GM21447 (cell line): ENCODE measurements around the gene CDK12.
"Not testable (repeated sequence)": the region's sequence is repeated elsewhere in the genome, so short reads cannot be mapped to it uniquely, and the experiment has no call there.

Experiments used
- ATAC-seq: cut with Tn5 transposase; IDR thresholded peaks from one replicate; pipeline ENCODE4 v1.9.1; 2021; ENCODE audit not compliant: unreplicated experiment

Gene CDK12

DNA sequence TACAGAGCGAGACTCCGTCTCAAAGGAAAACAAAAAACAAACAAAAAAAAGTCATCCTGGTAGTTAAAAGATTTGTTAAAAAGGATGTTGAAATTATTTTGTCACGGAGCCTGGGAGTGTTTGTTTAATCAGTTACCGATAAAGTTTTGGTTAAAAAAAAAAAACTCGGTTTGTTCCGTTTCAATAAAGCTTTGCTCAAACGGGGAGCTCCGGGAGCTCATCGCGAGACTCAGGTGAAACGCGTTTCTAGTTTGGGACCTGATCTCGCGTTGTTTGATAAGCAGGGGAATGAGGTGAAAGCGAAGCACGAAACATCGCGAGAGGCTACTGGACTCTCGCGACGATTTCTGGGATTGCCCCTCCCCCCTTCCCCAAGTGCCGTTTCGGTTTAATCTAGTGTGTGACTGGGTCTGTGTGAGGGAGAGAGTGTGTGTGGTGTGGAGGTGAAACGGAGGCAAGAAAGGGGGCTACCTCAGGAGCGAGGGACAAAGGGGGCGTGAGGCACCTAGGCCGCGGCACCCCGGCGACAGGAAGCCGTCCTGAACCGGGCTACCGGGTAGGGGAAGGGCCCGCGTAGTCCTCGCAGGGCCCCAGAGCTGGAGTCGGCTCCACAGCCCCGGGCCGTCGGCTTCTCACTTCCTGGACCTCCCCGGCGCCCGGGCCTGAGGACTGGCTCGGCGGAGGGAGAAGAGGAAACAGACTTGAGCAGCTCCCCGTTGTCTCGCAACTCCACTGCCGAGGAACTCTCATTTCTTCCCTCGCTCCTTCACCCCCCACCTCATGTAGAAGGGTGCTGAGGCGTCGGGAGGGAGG, at the start of gene CDK12:
Gene CDK12 (plus strand): TSS at position 374 of the 813 bp plus-strand sequence. CDS start 586 bp downstream, outside the sequence.
- peak; percentile 71 for ATAC-seq

DNA sequence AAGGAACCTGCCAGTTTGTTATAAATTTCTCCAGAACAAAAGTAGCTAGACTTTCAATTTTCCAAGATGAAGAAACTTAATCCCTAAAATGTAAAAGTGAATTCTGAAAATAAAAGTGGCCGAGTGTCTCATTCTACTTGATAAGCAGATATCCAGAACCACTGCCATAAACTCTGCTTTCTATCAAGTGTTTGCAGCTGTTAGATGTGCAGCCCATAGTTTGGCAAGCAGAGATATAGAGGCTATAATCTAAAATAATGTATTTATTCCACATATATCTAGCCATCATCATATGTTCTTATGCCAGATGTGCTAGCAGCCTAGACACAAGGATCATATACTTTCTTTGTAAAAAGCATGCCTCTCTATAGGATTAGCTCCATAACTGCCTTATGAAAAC, 45.1 kb upstream of the CDK12 start:
- ATAC-seq: no peak

DNA sequence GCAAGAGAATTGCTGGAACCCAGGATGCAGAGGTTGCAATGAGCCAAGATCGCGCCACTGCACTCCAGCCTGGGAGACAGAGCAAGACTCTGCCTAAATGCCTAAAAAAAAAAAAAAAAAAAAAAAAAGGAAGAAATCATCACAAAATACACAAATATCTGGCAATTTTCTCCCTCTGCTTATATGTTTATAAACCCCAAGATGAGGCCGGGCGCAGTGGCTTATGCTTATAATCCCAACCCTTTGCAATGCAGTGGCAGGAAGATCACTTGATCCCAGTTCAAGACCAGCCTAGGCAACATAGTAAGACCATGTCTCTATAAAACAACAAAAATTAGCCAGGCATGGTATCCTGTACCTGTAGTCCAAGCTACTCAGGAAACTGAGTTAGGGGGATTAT, 31.7 kb upstream of the CDK12 start:
- no peak for ATAC-seq

DNA sequence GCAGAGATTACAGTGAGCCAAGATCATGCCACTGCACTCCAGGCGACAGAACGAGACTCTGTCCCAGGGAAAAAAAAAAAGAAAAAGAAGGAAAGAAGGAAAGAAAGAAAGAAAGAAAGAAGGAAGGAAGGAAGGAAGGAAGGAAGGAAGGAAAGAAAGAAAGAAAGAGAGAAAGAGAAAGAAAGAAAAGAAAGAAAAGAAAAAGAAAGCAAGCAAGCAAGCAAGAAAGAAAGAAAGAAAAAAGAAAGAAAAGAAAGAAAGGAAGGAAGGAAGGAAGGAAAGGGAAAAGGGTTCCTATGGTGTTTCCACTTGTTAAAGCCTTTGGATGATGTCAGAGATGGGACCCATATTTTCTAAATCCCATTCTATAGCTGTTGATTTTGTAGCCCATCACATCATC, 21.4 kb upstream of the CDK12 start:
- not testable (repeated sequence) for ATAC-seq

DNA sequence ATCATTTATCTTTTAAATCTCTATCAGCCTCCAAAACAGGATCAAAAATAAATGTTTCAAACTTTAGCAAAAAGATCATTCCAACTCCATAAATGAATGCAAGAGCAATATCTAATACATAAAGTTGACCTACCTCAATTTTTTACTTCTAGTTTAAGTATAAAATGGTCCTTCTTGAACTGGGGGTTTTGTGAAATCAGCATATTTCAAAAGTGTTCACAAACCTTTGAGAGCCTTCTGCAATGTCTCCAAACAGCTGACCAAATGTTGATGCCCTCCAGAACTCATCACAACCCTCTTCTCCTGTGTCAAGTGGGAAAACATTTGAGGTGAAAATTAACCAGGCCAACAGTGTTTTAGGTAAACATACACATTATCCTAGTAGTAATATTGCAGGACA, 18.0 kb upstream of the CDK12 start:
- ATAC-seq: no peak

DNA sequence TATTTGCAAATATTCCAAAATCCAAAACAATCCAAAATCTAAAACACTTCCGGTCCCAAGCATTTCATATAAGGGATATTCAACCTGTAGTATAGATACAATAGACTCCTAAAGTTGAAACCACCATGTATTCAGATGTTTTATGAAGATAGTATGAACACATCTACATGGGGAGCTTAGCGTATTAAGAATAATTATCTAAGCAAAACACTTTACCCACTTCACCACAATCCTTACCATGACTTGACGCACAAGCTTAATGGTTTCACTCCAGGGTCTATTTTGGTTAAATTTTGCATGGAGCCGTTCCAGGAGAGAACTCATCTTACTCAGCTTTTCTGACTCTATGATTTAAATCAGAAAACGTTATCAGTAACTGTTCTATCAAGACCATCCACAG, 13.7 kb upstream of the CDK12 start:
- ATAC-seq: no peak

DNA sequence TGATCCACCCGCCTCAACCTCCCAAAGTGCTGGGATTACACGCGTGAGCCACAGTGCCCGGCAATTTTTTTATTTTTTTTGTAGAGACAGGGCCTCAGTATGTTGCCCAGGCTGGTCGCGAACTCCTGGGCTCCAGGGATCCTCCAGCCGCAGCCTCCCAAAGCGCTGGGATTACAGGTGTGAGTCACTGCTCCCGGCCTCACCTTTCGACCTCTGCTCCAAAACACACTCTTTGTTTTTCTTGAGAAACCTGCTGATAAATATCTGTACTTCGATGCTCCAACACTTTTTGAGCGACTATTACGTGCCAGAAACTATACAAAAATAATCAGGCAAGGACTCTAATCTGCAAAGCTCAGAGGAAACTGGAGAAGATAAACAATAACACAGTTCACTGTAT, 11.2 kb upstream of the CDK12 start:
- no peak for ATAC-seq

DNA sequence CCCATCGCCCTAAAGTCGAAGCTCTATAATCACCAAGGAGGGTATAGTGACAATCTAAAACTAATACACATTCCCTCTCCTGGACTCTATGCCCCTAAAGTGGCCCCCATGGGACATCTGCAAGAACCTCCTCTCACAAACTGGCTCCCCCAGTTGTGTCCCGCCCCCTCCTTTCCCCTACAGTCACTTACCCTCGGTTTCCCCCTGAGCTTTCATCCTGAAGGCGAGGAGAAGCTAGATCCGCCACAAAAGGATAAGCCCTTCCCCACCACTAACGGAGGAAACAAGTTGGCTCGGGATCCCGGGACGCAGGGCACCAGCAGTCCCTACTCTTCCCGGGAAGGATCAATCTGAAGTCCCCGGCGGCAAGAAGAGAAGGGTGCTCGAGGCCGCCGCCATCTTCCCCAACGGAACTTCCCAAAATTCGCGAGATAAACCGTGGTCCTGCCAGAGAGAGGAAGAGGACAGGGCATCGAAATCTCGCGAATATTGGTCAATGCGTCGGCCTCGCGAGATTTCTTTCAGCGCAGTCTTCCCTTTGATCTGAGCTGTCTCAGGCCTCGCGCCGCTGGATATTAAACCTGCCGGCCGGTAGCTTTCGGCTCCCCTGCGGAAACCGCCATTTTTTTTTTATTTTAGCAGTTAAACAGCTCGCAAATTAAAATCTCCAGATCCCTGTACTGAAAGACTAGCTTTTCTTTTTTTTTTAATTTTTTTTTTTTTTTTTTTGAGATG, 10.3 kb upstream of the CDK12 start, which contains the start of gene MED1:
Gene MED1 (minus strand): TSS at position 417 of the 735 bp plus-strand sequence. CDS start 201 bp downstream, at position 216.
- ATAC-seq: peak; percentile 84

DNA sequence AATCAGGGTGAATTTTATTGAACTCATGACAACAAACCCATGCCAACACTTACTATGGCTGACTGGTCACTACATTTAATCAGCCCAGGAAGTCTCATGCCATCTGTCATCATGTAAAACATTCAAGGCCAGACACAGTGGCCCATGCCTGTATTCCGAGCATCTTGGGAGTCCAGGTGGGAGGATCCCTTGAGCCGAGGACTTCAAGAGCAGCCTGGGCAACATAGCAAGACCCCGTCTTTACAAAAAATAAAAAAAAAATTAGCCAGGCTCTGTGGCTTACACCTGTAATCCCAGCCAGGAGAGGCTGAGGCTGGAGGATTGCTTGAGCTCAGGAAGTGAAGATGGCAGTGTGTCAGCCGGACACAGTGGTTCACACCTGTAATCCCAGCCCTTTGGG, 5.4 kb upstream of the CDK12 start:
- ATAC-seq: no peak

DNA sequence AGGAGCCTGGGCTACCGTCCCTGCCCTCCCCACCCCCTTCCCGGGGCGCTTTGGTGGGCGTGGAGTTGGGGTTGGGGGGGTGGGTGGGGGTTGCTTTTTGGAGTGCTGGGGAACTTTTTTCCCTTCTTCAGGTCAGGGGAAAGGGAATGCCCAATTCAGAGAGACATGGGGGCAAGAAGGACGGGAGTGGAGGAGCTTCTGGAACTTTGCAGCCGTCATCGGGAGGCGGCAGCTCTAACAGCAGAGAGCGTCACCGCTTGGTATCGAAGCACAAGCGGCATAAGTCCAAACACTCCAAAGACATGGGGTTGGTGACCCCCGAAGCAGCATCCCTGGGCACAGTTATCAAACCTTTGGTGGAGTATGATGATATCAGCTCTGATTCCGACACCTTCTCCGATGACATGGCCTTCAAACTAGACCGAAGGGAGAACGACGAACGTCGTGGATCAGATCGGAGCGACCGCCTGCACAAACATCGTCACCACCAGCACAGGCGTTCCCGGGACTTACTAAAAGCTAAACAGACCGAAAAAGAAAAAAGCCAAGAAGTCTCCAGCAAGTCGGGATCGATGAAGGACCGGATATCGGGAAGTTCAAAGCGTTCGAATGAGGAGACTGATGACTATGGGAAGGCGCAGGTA, 762 bp downstream of the CDK12 start:
- ATAC-seq: peak; percentile 24

DNA sequence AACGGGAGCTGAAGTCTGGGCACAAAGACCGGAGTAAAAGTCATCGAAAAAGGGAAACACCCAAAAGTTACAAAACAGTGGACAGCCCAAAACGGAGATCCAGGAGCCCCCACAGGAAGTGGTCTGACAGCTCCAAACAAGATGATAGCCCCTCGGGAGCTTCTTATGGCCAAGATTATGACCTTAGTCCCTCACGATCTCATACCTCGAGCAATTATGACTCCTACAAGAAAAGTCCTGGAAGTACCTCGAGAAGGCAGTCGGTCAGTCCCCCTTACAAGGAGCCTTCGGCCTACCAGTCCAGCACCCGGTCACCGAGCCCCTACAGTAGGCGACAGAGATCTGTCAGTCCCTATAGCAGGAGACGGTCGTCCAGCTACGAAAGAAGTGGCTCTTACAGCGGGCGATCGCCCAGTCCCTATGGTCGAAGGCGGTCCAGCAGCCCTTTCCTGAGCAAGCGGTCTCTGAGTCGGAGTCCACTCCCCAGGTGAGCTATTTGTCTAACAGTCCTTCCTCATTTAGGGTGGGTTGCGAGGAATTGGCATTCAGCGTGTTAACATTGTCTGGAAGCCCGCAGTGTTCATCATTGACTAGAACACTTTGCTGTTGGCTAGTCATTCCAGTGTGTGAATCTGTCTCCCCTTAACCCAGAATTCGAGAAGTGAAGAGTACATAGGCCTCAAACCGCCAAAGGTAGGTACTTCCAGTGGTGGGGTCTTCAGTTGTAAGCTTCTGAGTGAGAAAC, 1.5 kb downstream of the CDK12 start:
- ATAC-seq: no peak

DNA sequence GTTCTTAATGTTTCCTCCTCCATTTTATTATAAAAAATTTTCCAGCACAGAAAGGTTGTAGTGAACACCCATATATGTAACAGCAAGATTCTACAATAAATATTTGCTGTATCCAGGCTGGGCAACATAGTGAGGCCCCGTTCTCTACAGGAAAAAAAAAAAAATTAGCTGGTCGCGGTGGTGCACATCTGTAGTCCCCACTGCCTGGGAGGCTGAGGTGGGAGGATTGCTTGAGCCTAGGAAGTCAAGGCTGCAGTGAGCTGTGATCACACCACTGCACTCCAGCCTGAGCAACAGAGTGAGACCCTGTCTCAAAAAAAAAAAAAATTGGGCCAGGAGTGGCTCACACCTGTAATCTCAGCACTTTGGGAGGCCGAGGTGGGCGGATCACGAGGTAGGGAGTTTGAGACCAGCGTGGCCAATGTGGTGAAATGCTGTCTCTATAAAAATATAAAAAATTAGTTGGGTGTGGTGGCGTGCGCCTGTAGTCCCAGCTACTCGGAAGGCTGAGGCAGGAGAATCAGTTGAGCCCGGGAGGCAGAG, 3.4 kb downstream of the CDK12 start:
- ATAC-seq: not testable (repeated sequence)

DNA sequence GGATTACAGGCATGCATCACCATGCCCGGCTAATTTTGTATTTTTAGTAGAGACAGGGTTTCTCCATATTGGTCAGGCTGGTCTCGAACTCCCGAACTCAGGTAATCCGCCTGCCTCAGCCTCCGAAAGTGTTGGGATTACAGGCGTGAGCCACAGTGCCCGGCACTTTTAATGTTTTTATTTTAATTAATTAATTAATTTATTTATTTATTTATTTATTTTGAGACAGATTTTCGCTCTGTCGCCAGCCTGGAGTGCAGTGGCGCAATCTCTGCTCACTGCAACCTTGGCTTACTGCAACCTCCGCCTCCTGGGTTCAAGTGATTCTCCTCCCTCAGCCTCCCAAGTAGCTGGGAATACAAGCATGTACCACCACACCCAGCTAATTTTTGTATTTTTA, 7.3 kb downstream of the CDK12 start:
- ATAC-seq: not testable (repeated sequence)

DNA sequence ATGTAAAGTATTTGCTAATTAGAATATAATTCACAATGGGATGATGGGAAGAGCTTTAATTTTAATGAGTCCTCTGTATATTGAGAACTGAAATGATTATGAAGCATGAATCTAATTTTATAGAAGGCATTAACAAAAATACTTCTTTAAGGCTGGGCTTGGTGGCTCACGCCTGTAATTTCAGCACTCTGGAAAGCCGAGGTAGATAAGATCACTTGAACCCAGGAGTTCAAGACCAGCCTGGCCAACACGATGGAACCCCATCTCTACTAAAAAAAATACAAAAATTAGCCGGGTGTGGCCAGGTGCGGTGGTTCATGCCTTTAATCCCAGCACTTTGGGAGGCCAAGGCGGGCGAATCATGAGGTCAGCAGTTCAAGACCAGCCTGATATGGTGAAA, 12.0 kb downstream of the CDK12 start:
- no peak for ATAC-seq

DNA sequence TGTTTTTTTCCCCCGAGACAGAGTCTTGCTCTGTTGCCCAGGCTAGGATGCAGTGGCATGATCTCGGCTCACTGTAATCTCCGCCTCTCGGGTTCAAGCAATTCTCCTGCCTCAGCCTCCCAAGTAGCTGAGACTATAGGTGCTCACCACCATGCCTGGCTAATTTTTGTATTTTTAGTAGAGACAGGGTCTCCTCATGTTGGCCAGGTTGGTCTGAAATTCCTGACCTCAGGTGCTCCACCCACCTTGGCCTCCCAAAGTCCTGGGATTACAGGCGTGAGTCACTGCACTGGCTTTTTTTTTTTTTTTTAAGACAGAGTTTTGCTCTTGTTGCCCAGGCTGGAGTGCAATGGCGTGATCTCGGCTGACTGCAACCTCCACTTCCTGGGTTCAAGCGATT, 18.3 kb downstream of the CDK12 start:
- not testable (repeated sequence) for ATAC-seq

DNA sequence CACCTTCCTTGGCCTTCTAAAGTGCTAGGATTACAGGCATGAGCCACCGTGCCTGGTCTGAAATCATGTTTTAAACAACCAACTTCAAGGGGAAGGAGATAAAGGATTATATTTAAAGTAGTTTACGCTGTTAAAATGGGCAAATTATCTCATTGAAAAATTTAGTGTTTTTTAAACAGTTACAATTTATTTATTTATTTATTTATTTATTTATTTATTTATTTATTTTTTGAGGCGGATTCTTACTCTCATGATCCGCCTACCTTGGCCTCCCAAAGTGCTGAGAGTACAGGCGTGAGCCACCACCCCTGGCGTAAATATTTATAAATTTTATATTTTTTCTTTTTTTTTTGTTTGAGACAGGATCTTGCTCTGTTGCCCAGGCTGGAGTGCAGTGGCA, 22.2 kb downstream of the CDK12 start:
- ATAC-seq: no peak

DNA sequence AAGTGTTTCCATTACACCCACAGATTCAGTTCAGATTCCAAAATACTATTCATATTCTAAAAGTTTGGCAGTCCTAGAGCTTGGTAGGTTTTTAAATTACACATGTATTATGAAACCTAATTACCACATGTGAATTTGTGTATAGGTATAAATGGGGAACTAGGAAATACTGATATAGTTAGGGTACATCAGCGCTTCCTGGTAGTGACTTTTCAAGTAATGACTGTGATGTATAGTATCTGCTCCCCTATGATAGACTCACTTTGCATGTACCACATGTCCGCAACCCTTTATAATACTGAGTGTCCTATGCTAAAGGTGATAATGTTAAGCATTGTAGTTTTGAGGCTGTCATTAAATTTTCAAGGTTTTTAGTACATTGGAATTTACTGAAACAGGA, 22.9 kb downstream of the CDK12 start:
- peak; percentile 86 for ATAC-seq

DNA sequence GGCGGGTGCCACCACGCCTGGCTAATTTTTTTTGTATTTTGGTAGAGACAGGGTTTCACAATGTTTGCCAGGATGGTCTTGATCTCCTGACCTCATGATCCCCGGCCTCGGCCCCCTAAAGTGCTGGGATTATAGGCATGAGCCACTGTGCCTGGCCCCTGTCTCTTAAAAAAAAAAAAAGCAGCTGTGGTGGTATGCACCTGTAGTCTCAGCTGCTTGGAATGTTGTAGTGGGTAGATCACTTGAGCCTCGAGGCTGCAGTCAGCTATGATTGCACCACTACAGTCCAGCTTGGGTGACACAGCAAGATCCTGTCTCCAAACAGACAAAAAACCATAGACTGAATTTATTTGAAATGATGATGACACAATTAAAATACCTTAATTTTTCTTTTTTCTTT, 24.3 kb downstream of the CDK12 start:
- ATAC-seq: no peak

DNA sequence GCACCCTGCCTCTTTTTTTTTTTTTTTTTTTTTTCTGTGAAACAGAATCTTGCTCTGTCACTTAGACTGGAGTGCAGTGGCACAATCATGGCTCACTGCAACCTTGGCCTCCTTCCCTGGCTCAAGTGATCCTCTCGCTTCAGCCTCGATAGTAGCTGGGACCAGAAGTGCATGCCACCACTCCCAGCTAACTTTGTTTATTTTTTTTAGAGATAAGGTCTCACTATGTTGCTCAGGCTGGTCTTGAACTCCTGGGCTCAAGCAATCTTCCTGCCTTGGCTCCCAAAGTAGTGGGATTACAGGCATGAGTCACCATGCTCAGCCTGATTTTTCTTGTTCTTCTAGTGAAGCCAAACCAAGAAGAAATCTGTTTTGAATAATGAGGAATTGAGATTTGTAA, 25.0 kb downstream of the CDK12 start:
- no peak for ATAC-seq

DNA sequence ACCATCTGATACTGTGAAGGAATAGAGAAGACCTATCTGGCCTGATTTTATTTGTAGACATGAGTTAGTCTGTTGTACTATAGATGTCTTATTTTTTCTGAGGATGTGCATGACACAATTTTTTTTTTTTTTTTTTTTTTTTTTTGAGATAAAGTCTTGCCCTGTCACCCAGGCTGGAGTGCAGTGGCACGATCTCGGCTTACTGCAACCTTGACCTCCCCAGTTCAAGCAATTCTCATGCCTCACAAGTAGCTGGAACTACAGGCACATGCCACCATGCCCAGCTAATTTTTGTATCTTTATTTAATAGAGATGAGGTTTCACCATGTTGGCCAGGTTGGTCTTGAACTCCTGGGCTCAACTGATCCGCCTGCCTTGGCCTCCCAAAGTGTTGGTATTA, 26.2 kb downstream of the CDK12 start:
- ATAC-seq: not testable (repeated sequence)

DNA sequence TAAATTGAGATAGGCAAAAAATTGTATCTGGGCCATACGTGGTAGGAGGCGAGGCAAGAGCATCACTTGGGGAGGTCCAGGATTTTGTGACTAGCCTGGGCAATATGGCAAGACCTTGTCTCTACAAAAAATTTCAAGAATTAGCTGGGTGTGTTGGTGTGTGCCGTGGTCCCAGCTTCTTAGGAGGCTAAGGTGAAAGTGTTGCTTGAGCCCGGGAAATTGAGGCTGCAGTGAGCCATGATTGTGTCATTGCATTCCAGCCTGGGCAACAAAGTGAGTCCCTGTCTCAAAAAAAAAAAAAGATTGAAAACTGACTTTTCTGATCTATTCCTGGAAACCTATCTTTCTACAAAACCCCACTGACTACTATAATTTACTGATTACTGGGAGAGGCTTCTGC, 26.7 kb downstream of the CDK12 start:
- no peak for ATAC-seq
